ENCODE measurements around the gene INPP5E. TPM values are rescaled to one million over a fixed set of nuclear protein-coding genes. Genes with fewer than 3 reads are reported as not detected.

INPP5E gene
- total and polyA plus RNA-seq, 10 of the 15 experiments (the other 5 are each of a cell fraction or from before 2014, with no cell fraction given), result 0.24 to 16.0 (median 5.3) TPM

DNA sequence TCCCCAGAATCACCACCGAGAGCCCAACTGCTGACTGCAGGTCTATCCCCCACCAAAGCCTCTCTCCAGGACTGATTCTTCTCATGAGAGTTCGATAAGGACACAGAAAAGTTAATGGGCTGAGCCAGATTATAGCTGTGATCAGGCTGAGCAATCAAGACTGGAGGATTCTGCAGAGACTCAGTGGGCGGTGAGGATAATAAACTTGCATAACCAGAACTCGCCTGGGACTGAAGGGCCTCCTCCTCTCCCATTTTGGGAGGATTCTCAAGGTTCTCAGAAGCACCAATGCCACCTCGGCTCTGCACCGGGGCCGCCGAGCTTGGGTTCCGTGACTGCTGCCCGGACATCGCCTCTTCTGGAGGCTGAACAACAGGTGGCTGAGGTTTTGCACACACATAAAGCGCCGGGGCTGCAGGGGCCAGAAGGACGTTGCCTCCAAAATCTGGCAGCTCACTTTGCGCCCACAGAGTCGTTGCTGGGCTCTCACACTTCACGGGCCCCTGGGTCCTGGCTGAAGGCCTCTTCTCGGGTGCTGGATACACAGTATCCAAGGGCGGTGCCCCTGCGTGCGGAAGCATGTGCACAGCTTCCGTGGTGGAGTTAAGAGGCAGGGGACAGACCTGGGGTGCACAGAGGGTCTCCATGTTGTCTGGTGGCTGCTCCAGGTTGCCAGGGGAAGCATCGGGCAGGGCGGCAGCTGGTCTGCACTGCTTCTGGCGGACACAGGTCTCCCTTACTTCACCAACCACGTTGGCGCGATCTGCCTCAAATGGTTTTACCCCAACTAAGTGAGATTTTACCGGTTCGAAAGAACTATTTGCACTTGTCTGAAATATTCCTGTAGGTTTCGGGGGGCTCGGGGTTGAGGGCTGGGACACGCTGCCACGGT is 35.6 kb upstream of the INPP5E start:
- POLR2A ChIA-PET, result interaction anchor here (0.6 kb wide), 1 partner anchor 48 kb away, joined by 6 read pairs; no protein-coding TSS in a partner anchor
- in situ Hi-C loops (cut with MboI), result no loop called here
- 95% methylated on average over 34 of the region's 34 CpGs for WGBS (ENCODE audit: insufficient coverage, insufficient replicate concordance, low lambda C conversion rate, missing lambda C conversion rate)

DNA sequence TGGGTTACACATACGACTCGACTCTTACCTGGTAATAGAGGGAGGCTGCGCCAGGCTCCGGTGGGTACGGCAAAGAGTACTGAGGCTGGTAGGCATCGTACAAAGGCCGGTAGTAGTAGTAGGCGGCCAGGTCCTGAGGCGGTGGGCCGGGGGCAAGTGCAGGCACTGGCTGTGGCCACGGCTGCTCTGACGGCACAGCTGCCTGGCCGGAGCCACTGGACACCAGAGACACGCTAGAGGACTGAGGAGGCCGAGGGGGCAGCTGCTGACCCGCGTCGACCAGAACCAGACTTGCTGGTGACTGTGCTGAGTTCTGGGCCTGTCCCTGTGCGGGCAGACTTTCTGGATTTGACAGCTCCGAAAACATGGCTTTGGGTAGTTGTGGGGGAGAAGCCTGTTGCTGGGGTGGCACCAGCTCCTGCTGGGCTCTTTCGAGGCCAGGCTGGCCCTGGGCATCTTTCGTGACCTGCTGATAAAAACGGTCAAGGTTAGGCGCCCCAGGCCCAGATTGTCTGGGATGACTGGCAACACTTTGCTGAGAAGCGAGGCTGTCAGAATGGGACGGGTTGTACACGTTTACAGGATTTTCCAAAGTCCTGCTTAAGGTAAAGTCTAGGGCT is 34.5 kb upstream of the INPP5E start:
- intact Hi-C loops (cut with micrococcal nuclease; ENCODE audit: unreplicated experiment) (no loop called here), in situ Hi-C loops (cut with MboI) (no loop called here)
- RAD21 ChIA-PET (ENCODE audit: unreplicated experiment), result no interaction called here
- FAIRE-seq, result no peak
- H2AFZ ChIP-seq (ENCODE audit: control insufficient read depth, low read depth, low read length), result no peak overlapping the region
- CTCF ChIA-PET, result no interaction called here
- no peaks in the 10 kb centered on the region for H3K9me3 ChIP-seq (replicated peaks; ENCODE audit: control insufficient read depth, insufficient read depth, low read length)
- no TSS peak for BruUV-seq (replicated peaks)
- H3K79me2 ChIP-seq (ENCODE audit: control insufficient read depth, insufficient read depth, low read length), result peaks cover 9% of the 10 kb centered on the region
- no peaks in the 10 kb centered on the region for H3K4me1 ChIP-seq (ENCODE audit: control insufficient read depth, insufficient read depth, low read length)
- POLR2A ChIA-PET, result no interaction called here
- no peak overlapping the region for H3K4me2 ChIP-seq (ENCODE audit: control insufficient read depth, insufficient read depth)
- ATAC-seq, result no peak
- H3K36me3 ChIP-seq (ENCODE audit: control insufficient read depth in 2 of 2, insufficient read depth in 2 of 2, low read length in 1 of 2), result peaks cover 44 to 46% of the 10 kb centered on the region in 2 experiments
- DNase-seq (ENCODE audit: low read depth, low spot score), result no peak
- no peak overlapping the region for H3K4me3 ChIP-seq
- H3K9ac ChIP-seq (ENCODE audit: control insufficient read depth, insufficient read depth, low read length), result no peak overlapping the region
- SMC1A ChIA-PET (ENCODE audit: uncharacterized antibody, unreplicated experiment), result no interaction called here
- peaks cover 2% of the 10 kb centered on the region for H4K20me1 ChIP-seq (ENCODE audit: control insufficient read depth, insufficient read depth)
- TF ChIP-seq POLR2A (IDR thresholded peaks at IDR 0.05; ENCODE audit: low read depth, low read length), result peak; percentile 45; the same call in 1 of the 2 replicates
- no peak for TF ChIP-seq SMAD1 (IDR thresholded peaks at IDR 0.05; ENCODE audit: low read depth, partially characterized antibody)
- TF ChIP-seq POLR2AphosphoS2 (IDR thresholded peaks at IDR 0.05; ENCODE audit: low read depth, low read length), result peak; percentile 31; the same call in 1 of the 2 replicates
- TF ChIP-seq EZH2 (IDR thresholded peaks at IDR 0.05; ENCODE audit: borderline replicate concordance, control insufficient read depth, low read depth, low read length), result no peak
- H3K27ac ChIP-seq (ENCODE audit: control insufficient read depth, insufficient read depth), result no peak overlapping the region
- H3K27me3 ChIP-seq (replicated peaks in 1 of 2; ENCODE audit: control insufficient read depth in 2 of 2, insufficient read depth in 2 of 2, low read length in 1 of 2), result no peaks in the 10 kb centered on the region
- 93% methylated on average over 27 of the region's 27 CpGs for whole genome bisulfite sequencing (ENCODE audit: insufficient coverage, insufficient replicate concordance, low lambda C conversion rate, missing lambda C conversion rate)

More for the DNA sequence above, 35.6 kb upstream of the INPP5E start:
- H2AFZ ChIP-seq (ENCODE audit: control insufficient read depth, low read depth, low read length), result no peak overlapping the region
- DNase-seq (ENCODE audit: low read depth, low spot score) (no peak), ATAC-seq (no peak; the same call in 2 of the 3 replicates), FAIRE-seq (no peak)
- no peaks in the 10 kb centered on the region for H3K9me3 ChIP-seq (replicated peaks; ENCODE audit: control insufficient read depth, insufficient read depth, low read length)
- peaks cover 42 to 44% of the 10 kb centered on the region in 2 experiments for H3K36me3 ChIP-seq (ENCODE audit: control insufficient read depth in 2 of 2, insufficient read depth in 2 of 2, low read length in 1 of 2)
- no peak overlapping the region for H3K9ac ChIP-seq (ENCODE audit: control insufficient read depth, insufficient read depth, low read length)
- TF ChIP-seq JUND (IDR thresholded peaks at IDR 0.05; ENCODE audit: low read depth, low read length) (no peak), POU2F2 (IDR thresholded peaks at IDR 0.05; ENCODE audit: borderline replicate concordance, low read depth, low read length) (no peak), PAX5 (IDR thresholded peaks at IDR 0.05; ENCODE audit: borderline replicate concordance, low read depth, low read length) (no peak), WRNIP1 (IDR thresholded peaks at IDR 0.05; ENCODE audit: borderline replicate concordance, low read depth, low read length) (no peak)
- no peaks in the 10 kb centered on the region for H3K27me3 ChIP-seq (replicated peaks in 1 of 2; ENCODE audit: control insufficient read depth in 2 of 2, insufficient read depth in 2 of 2, low read length in 1 of 2)
- H3K4me1 ChIP-seq (ENCODE audit: control insufficient read depth, insufficient read depth, low read length), result no peaks in the 10 kb centered on the region
- intact Hi-C loops (cut with micrococcal nuclease; ENCODE audit: unreplicated experiment), result no loop called here
- ChIA-PET RAD21 (ENCODE audit: unreplicated experiment) (no interaction called here), CTCF (no interaction called here), SMC1A (ENCODE audit: uncharacterized antibody, unreplicated experiment) (no interaction called here)
- peaks cover 2% of the 10 kb centered on the region for H4K20me1 ChIP-seq (ENCODE audit: control insufficient read depth, insufficient read depth)
- no peak overlapping the region for H3K4me2 ChIP-seq (ENCODE audit: control insufficient read depth, insufficient read depth)
- BruUV-seq (replicated peaks), result no TSS peak
- no peak overlapping the region for H3K4me3 ChIP-seq
- H3K27ac ChIP-seq (ENCODE audit: control insufficient read depth, insufficient read depth), result no peak overlapping the region
- H3K79me2 ChIP-seq (ENCODE audit: control insufficient read depth, insufficient read depth, low read length), result peaks cover 18% of the 10 kb centered on the region

All from GM12878 (cell line).